Dermis blood vessel endothelial cell (primary cell): ENCODE results near the gene MTCL1. TPM values are rescaled to one million over a fixed set of nuclear protein-coding genes. Genes with fewer than 3 reads are reported as not detected.

Experiments
- DNase-seq: peaks from one replicate; pipeline ENCODE4 v3.0.0; 2010
- total RNA-seq: library from RNA; depleted of rRNA; stranded (reverse); fragments of >200 nt; gene quantifications from 2 replicates; pipeline ENCODE4 v1.2.3, GENCODE V29; 2014

The MTCL1 gene
- total RNA-seq, 1 donor from 2014 or later, result 11.7 TPM

- DNase-seq, result peak; percentile 56
These were observed 108.8 kb downstream of the MTCL1 start for GRCh38 chr18:8814206-8814605.

- no peak for DNase-seq
These were observed 110.9 kb downstream of the MTCL1 start for GRCh38 chr18:8816220-8816619.

GRCh38 chr18:8816816-8817215 is 111.5 kb downstream of the MTCL1 start:
- no peak for DNase-seq

GRCh38 chr18:8818982-8819381 is 113.6 kb downstream of the MTCL1 start:
- DNase-seq, result no peak

GRCh38 chr18:8820396-8821082 is 115.2 kb downstream of the MTCL1 start:
- no peak for DNase-seq

- DNase-seq, result no peak
These were observed 115.7 kb downstream of the MTCL1 start for GRCh38 chr18:8821083-8821465.

- DNase-seq, result no peak
These were observed 116.2 kb downstream of the MTCL1 start for GRCh38 chr18:8821531-8821930.

- no peak for DNase-seq
These were observed 117.3 kb downstream of the MTCL1 start for GRCh38 chr18:8822643-8823042.

GRCh38 chr18:8823530-8823929 is 118.2 kb downstream of the MTCL1 start:
- no peak for DNase-seq

- DNase-seq, result no peak
These were observed 119.5 kb downstream of the MTCL1 start for GRCh38 chr18:8824846-8825245.

- no peak for DNase-seq
These were observed 119.9 kb downstream of the MTCL1 start for GRCh38 chr18:8825273-8825672.

- no peak for DNase-seq
These were observed 120.5 kb downstream of the MTCL1 start for GRCh38 chr18:8825729-8826375.

- DNase-seq, result no peak
These were observed 121.2 kb downstream of the MTCL1 start for GRCh38 chr18:8826514-8826913.

- no peak for DNase-seq
These were observed 121.6 kb downstream of the MTCL1 start for GRCh38 chr18:8826971-8827370.

GRCh38 chr18:8828300-8828699 is 122.9 kb downstream of the MTCL1 start:
- DNase-seq, result no peak

GRCh38 chr18:8828798-8829197 is 123.4 kb downstream of the MTCL1 start:
- no peak for DNase-seq

GRCh38 chr18:8830067-8831060 is 125.0 kb downstream of the MTCL1 start:
- no peak for DNase-seq

GRCh38 chr18:8831112-8831511 is 125.8 kb downstream of the MTCL1 start:
- DNase-seq, result no peak

- DNase-seq, result no peak
These were observed 126.2 kb downstream of the MTCL1 start for GRCh38 chr18:8831531-8831930.

GRCh38 chr18:8833480-8833879 is 128.1 kb downstream of the MTCL1 start:
- no peak for DNase-seq

- no peak for DNase-seq
These were observed 129.5 kb downstream of the MTCL1 start for GRCh38 chr18:8834881-8835280.

GRCh38 chr18:8835521-8835953 is 130.2 kb downstream of the MTCL1 start:
- DNase-seq, result no peak

- DNase-seq, result no peak
These were observed 133.9 kb downstream of the MTCL1 start for GRCh38 chr18:8839281-8839680.
